Measurements from ENCODE around the gene AMDHD2.

Gene AMDHD2

GRCh38 chr16:2483939-2484897, 36.0 kb upstream of the AMDHD2 start:
- DNase-seq = no peak

GRCh38 chr16:2484898-2485508, 35.2 kb upstream of the AMDHD2 start:
- no peak for DNase-seq

- DNase-seq = no peak
These were observed 34.2 kb upstream of the AMDHD2 start for GRCh38 chr16:2485811-2486507.

- DNase-seq = no peak
These were observed 33.3 kb upstream of the AMDHD2 start for GRCh38 chr16:2486645-2487516.

GRCh38 chr16:2487517-2487842, 32.7 kb upstream of the AMDHD2 start:
- DNase-seq = no peak

- no peak for DNase-seq
These were observed 32.2 kb upstream of the AMDHD2 start for GRCh38 chr16:2487903-2488531.

GRCh38 chr16:2489581-2489980, 30.6 kb upstream of the AMDHD2 start:
- DNase-seq = no peak

- DNase-seq = peak; percentile 59
These were observed 29.7 kb upstream of the AMDHD2 start for GRCh38 chr16:2490190-2491105.

GRCh38 chr16:2492292-2492691, 27.9 kb upstream of the AMDHD2 start:
- no peak for DNase-seq

GRCh38 chr16:2493605-2494004, 26.6 kb upstream of the AMDHD2 start:
- no peak for DNase-seq

GRCh38 chr16:2494616-2495015, 25.6 kb upstream of the AMDHD2 start:
- DNase-seq = no peak

- no peak for DNase-seq
These were observed 25.1 kb upstream of the AMDHD2 start for GRCh38 chr16:2495041-2495440.

GRCh38 chr16:2496223-2497115, 23.7 kb upstream of the AMDHD2 start:
- no peak for DNase-seq

GRCh38 chr16:2497116-2497630, 23.0 kb upstream of the AMDHD2 start:
- peak; percentile 43 for DNase-seq

GRCh38 chr16:2497695-2498484, 22.3 kb upstream of the AMDHD2 start:
- DNase-seq = no peak

- no peak for DNase-seq
These were observed 21.5 kb upstream of the AMDHD2 start for GRCh38 chr16:2498531-2499253.

- no peak for DNase-seq
These were observed 20.7 kb upstream of the AMDHD2 start for GRCh38 chr16:2499454-2499853.

- no peak for DNase-seq
These were observed 20.2 kb upstream of the AMDHD2 start for GRCh38 chr16:2499890-2500429.
